Activated CD4-positive, alpha-beta T cell treated with anti-CD3 and anti-CD28 coated beads, Interleukin-2, amount 50 U/mL, for 4 hours (primary cell): Measurements from ENCODE around the gene C2CD4B.

Source experiments
- DNase-seq, 2 experiments: peaks; one replicate each; pipeline ENCODE4 v3.0.0-alpha.2; 2020

The C2CD4B gene

GRCh38 chr15:62147551-62147950, 17.5 kb downstream of the C2CD4B start:
- DNase-seq = no peak

DNA sequence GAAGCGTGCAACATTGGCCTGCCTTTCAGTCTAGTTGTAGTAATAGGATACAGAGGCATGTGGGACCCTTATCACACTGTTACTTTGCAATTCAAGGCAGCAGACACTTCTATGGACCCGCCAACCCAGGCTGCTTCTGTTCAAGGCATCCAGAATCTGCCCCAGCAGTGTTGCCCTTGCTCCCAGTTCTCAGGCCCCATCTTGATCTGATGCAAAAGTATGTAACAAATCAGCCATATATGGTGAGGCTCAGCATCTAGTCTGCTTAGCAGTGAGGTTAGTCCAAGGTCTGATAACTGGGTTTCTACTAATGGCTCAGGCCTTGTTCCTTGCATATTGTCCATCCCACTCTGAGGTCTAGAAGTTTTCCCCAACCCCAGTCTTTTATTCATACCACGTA, 17.9 kb downstream of the C2CD4B start:
- DNase-seq = no peak

- no peak for DNase-seq
These were observed 19.9 kb downstream of the C2CD4B start for GRCh38 chr15:62145015-62145735.

GRCh38 chr15:62142736-62143135, 22.3 kb downstream of the C2CD4B start:
- DNase-seq = no peak

DNA sequence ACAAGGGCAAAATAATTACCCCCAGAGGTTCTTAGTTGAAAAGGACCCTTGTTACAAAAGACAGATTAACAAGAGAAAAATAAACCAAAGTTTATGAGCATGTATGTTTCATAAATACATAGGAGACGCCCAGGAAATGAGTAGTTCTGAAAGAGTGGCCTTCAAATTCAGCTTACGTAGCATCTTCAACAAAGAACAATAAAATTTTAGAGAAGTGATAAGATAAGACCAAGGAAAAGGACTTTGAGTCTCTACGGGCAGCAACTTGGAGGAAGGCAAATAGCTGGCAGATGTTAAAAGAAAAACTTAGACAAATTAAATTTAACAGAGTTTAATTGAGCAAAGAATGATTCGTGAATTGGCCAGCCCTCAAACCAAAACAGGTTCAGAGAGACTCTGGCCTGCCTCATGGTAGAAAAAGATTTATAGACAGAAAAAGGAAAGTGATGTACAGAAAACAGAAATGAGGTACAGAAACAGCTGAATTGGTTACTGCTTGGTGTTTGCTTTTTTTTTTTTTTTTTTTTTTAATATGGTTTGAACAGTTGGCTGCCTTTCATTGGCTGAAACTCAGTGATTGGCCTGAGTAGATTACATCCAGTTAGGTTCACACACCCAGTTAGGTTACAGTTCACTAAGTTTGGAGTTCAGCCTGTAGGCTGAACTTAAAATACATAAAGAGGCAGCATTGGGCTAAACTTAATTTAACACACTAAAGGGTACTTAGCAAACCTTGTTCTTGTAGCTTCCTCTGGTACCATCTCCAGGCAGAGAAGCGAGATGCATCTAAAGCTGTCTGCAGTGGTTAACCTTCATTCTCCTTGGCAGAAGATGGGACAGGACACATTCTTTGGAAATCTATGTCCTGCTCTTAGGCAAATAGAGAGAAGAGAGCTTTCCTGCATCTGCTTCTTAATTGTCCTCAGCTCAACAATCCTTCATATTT, 23.2 kb downstream of the C2CD4B start:
- DNase-seq = no peak

- DNase-seq = no peak
These were observed 23.9 kb downstream of the C2CD4B start for GRCh38 chr15:62141200-62141599.

DNA sequence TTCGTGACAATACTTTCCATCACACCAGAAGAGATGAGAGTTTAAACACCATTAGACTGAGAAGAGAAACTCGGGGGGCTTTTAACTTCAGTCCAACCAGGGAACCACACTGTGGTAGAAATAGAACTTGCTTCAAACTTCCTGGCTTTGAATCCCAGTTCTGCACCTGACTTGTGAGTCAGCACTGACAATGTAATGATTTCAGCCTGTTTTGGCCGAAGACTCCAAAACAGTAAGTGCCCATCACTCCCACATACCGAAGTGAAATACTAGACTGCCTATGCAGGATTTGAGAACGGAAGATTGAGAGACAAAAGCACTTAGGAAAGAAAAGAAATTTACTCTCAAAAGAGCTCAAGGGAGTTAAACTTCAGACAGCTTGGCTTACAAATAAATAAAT, 27.0 kb downstream of the C2CD4B start:
- no peak for DNase-seq

- no peak for DNase-seq
These were observed 27.9 kb downstream of the C2CD4B start for GRCh38 chr15:62136911-62137865.

GRCh38 chr15:62135532-62136134, 29.5 kb downstream of the C2CD4B start:
- DNase-seq = no peak

- no peak for DNase-seq
These were observed 31.9 kb downstream of the C2CD4B start for GRCh38 chr15:62133141-62133540.

GRCh38 chr15:62128916-62129315, 36.2 kb downstream of the C2CD4B start:
- DNase-seq = no peak

GRCh38 chr15:62126364-62126763, 38.7 kb downstream of the C2CD4B start:
- no peak for DNase-seq

- no peak for DNase-seq
These were observed 39.3 kb downstream of the C2CD4B start for GRCh38 chr15:62125773-62126172.

- DNase-seq = no peak
These were observed 40.1 kb downstream of the C2CD4B start for GRCh38 chr15:62124973-62125303.

GRCh38 chr15:62124176-62124972, 40.7 kb downstream of the C2CD4B start:
- DNase-seq = no peak

- no peak for DNase-seq
These were observed 42.8 kb downstream of the C2CD4B start for GRCh38 chr15:62122249-62122648.

- DNase-seq = no peak
These were observed 43.6 kb downstream of the C2CD4B start for GRCh38 chr15:62121273-62122015.

DNA sequence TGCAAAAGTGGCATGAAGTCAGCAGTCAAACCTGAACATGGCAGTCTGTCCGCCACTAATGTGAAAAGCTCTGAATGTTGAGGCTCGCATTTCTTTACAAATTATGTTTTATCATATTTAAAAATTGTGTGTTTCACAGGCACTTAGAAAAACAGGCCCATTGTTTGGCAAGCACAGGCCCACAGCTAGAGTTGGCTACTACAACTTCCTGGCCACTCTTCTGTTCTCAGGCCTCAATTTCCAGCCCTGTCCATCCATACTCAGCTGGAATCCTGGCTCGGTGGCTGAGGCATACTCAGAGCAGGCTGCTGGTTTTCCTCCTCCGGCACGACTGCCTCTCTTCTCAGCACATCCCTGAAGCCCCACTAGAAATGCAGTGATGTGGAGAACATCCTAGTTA, 44.3 kb downstream of the C2CD4B start:
- DNase-seq = no peak

DNA sequence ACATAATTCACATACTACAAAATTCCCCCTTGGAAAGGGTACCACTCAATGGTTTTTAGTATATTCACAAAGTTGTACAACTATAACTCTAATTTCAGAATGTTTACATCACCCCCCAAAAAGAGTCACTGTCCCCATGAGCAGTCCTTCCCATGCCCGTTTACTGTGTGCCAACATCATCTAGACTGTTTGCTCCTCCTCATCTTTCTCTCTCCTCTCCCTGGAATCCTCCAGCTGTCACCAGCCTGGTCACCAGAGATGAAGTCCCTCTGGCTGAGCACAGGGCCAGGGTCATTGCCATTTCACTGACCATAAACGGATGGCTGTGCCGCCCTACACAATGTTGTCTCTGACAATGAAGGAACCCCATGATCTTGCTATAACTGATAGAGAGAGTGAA, 45.2 kb downstream of the C2CD4B start:
- no peak for DNase-seq

DNA sequence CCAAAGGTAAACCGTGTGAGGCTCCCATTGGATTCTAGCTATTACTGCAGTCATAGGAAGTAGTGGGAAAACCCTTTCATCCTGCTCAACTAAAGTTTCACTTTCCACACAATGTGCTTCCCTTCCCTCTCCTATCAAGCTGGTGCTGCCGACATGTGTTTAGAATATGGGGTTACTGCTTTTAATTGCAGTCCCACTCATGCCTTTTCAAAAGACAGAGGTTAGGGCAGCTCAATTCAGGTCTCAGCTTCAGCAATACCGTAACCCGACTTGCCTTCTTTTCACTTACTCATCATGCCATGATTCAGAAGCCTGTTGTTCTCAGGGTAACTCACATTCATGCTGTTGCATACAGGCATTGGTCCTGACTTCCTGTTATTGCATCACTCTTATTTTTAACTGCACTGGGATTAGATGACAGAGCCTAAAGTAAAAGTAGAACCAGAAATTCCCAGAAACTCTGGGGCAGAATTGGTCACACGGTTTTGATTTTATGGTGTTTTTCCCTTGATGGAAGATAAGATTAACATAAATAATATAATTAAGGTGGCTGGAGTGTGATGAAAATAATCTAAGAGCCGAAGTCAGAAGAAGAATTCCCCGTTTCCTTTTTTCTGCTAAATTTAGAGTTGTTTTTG, 45.7 kb downstream of the C2CD4B start:
- DNase-seq = no peak
